Measurements from ENCODE around the gene STK31.

The STK31 gene

DNA sequence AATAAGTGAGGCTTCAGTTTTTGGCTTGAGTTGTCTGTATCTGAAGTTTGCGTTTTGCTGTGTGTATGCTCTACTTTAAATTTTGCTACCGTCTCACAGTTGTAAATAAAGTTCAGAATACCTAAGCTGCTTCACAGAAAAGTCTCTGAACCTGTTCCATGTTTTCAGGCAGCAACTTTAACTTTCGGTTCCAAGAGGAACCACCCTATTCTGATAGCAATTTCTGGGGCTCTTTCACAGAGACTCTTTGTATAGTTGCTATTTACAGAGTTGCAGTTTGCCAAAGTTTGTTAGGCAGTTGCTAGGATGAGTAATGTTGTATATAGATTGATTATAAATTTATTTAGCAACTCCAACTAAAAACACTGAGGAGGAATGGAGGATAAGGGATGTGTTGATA is 24.3 kb upstream of the STK31 start:
- Histone ChIP-seq H4K20me1 (ENCODE audit: insufficient read depth, low read length, poor library complexity, severe bottlenecking) (peaks cover 28% of the 10 kb centered on the region), H2AFZ (ENCODE audit: low read length) (no peak overlapping the region), H3K4me3 (ENCODE audit: low read length, poor library complexity, severe bottlenecking) (peak overlapping the region; percentile 1), H3F3A (ENCODE audit: low read depth) (no peaks in the 10 kb centered on the region), H3K9ac (ENCODE audit: low read depth, low read length, poor library complexity, severe bottlenecking) (no peak overlapping the region), H3K4me2 (ENCODE audit: low read depth, low read length, poor library complexity, severe bottlenecking) (peak overlapping the region; percentile 42), H3K36me3 (ENCODE audit: insufficient read depth, low read length) (peaks cover 14% of the 10 kb centered on the region), H3K79me2 (ENCODE audit: insufficient read depth, low read length) (peaks cover 69% of the 10 kb centered on the region), H3K4me1 (ENCODE audit: insufficient read depth, low read length, poor library complexity, severe bottlenecking) (peaks cover 26% of the 10 kb centered on the region), H3K9me3 (ENCODE audit: insufficient read depth, low read depth, low read length) (no peaks in the 10 kb centered on the region), H3K27me3 (ENCODE audit: insufficient read depth, low read length, poor library complexity, severe bottlenecking) (no peaks in the 10 kb centered on the region), H3K9me2 (replicated peaks; ENCODE audit: low read depth, low read length) (no peaks in the 10 kb centered on the region)
- TF ChIP-seq, protein P1, sequence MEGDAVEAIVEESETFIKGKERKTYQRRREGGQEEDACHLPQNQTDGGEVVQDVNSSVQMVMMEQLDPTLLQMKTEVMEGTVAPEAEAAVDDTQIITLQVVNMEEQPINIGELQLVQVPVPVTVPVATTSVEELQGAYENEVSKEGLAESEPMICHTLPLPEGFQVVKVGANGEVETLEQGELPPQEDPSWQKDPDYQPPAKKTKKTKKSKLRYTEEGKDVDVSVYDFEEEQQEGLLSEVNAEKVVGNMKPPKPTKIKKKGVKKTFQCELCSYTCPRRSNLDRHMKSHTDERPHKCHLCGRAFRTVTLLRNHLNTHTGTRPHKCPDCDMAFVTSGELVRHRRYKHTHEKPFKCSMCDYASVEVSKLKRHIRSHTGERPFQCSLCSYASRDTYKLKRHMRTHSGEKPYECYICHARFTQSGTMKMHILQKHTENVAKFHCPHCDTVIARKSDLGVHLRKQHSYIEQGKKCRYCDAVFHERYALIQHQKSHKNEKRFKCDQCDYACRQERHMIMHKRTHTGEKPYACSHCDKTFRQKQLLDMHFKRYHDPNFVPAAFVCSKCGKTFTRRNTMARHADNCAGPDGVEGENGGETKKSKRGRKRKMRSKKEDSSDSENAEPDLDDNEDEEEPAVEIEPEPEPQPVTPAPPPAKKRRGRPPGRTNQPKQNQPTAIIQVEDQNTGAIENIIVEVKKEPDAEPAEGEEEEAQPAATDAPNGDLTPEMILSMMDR (conservative IDR thresholded peaks at IDR 0.05; ENCODE audit: low read length), result no peak
- TF ChIP-seq EZH2phosphoT487 (IDR thresholded peaks at IDR 0.05; ENCODE audit: borderline replicate concordance), result no peak

DNA sequence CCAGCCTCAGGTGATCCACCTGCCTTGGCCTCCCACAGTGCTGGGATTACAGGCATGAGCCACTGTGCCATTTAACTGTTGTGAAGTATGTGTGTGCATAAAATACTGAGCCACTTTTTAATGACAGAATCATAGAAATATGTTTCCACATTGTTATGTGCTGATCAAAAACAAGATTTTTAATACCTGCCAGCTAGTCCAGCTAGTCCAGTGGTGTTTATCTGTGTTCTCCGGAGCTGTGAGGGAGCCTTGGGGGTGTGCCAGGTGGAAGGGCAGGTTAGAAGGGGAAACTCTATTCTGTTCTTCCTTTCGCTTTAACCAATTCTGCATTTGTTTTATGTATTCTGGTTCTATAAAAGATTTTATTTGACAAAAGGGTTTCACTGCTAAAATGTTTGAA is 23.0 kb upstream of the STK31 start:
- H3K9me2 ChIP-seq (replicated peaks; ENCODE audit: low read depth, low read length), result no peaks in the 10 kb centered on the region
- H3K4me2 ChIP-seq (ENCODE audit: low read depth, low read length, poor library complexity, severe bottlenecking), result peak overlapping the region; percentile 3
- TF ChIP-seq, protein P1 (conservative IDR thresholded peaks at IDR 0.05; ENCODE audit: low read length), result no peak
- TF ChIP-seq EZH2phosphoT487 (IDR thresholded peaks at IDR 0.05; ENCODE audit: borderline replicate concordance), result no peak
- no peak overlapping the region for H3K4me3 ChIP-seq (ENCODE audit: low read length, poor library complexity, severe bottlenecking)
- H2AFZ ChIP-seq (ENCODE audit: low read length), result no peak overlapping the region
- H3K9ac ChIP-seq (ENCODE audit: low read depth, low read length, poor library complexity, severe bottlenecking), result no peak overlapping the region
- H3K27me3 ChIP-seq (ENCODE audit: insufficient read depth, low read length, poor library complexity, severe bottlenecking), result no peaks in the 10 kb centered on the region
- H3F3A ChIP-seq (ENCODE audit: low read depth), result no peaks in the 10 kb centered on the region
- peaks cover 19% of the 10 kb centered on the region for H4K20me1 ChIP-seq (ENCODE audit: insufficient read depth, low read length, poor library complexity, severe bottlenecking)
- H3K4me1 ChIP-seq (ENCODE audit: insufficient read depth, low read length, poor library complexity, severe bottlenecking), result peaks cover 19% of the 10 kb centered on the region
- H3K36me3 ChIP-seq (ENCODE audit: insufficient read depth, low read length), result peaks cover 25% of the 10 kb centered on the region
- H3K9me3 ChIP-seq (ENCODE audit: insufficient read depth, low read depth, low read length), result no peaks in the 10 kb centered on the region
- peaks cover 56% of the 10 kb centered on the region for H3K79me2 ChIP-seq (ENCODE audit: insufficient read depth, low read length)

DNA sequence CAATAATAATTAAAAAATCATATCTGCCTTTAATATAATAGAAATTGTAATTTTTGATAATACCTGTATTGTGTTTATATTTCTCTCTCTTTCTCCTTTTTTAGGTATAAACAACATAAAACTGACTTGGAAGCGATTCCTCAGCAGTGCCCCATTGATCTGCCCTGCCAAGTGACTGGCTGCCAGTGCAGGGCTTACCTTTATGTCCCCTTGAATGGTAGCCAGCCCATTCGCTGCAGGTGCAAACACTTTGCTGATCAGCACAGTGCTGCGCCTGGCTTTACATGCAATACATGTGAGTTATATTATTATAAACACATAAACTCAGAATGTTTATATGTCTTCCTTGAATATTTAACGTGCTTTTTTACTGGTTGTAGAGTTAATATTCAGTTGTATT is 20.9 kb upstream of the STK31 start:
- H3K9me3 ChIP-seq (ENCODE audit: insufficient read depth, low read depth, low read length), result peaks cover 5% of the 10 kb centered on the region
- H3F3A ChIP-seq (ENCODE audit: low read depth), result no peaks in the 10 kb centered on the region
- H3K4me3 ChIP-seq (ENCODE audit: low read length, poor library complexity, severe bottlenecking), result no peak overlapping the region
- H3K36me3 ChIP-seq (ENCODE audit: insufficient read depth, low read length), result peaks cover 42% of the 10 kb centered on the region
- H4K20me1 ChIP-seq (ENCODE audit: insufficient read depth, low read length, poor library complexity, severe bottlenecking), result peaks cover 7% of the 10 kb centered on the region
- H2AFZ ChIP-seq (ENCODE audit: low read length), result no peak overlapping the region
- H3K79me2 ChIP-seq (ENCODE audit: insufficient read depth, low read length), result peaks cover 38% of the 10 kb centered on the region
- no peak for TF ChIP-seq EZH2phosphoT487 (IDR thresholded peaks at IDR 0.05; ENCODE audit: borderline replicate concordance)
- TF ChIP-seq, protein P1 (conservative IDR thresholded peaks at IDR 0.05; ENCODE audit: low read length), result no peak
- H3K9me2 ChIP-seq (replicated peaks; ENCODE audit: low read depth, low read length), result no peaks in the 10 kb centered on the region
- H3K4me1 ChIP-seq (ENCODE audit: insufficient read depth, low read length, poor library complexity, severe bottlenecking), result peaks cover 3% of the 10 kb centered on the region
- H3K27me3 ChIP-seq (ENCODE audit: insufficient read depth, low read length, poor library complexity, severe bottlenecking), result no peaks in the 10 kb centered on the region
- no peak overlapping the region for H3K9ac ChIP-seq (ENCODE audit: low read depth, low read length, poor library complexity, severe bottlenecking)
- no peak overlapping the region for H3K4me2 ChIP-seq (ENCODE audit: low read depth, low read length, poor library complexity, severe bottlenecking)
